Subcutaneous adipose tissue (tissue), 4 donors: ENCODE results near the gene INPP5A. TPM values are rescaled to one million over a fixed set of nuclear protein-coding genes. Genes with fewer than 3 reads are reported as not detected.

Experiments used
- CTCF ChIP-seq: fragments of 450-650 bp; IDR thresholded peaks from one replicate; pipeline ENCODE4 v1.5.1; 2016; ENCODE audit warnings: low read depth, mild to moderate bottlenecking, control low read depth, antibody characterized with exemption, moderate library complexity
- total RNA-seq, 4 donors: library from RNA; depleted of rRNA; stranded (reverse); fragments of >200 nt; gene quantifications; one replicate each; pipeline ENCODE4 v1.1.0, GENCODE V29; 2016

INPP5A gene
- total RNA-seq, 4 donors from 2014 or later = 23.1 to 34.1 (median 31.6) TPM

- TF ChIP-seq CTCF = no peak
These were observed 13.8 kb upstream of the INPP5A start for GRCh38 chr10:132523561-132524442.

GRCh38 chr10:132524443-132525285, 12.9 kb upstream of the INPP5A start:
- TF ChIP-seq CTCF = no peak

GRCh38 chr10:132526676-132527075, 10.9 kb upstream of the INPP5A start:
- no peak for TF ChIP-seq CTCF

GRCh38 chr10:132527339-132528063, 10.1 kb upstream of the INPP5A start:
- no peak for TF ChIP-seq CTCF

- TF ChIP-seq CTCF = no peak
These were observed 9.4 kb upstream of the INPP5A start for GRCh38 chr10:132528064-132528691.

GRCh38 chr10:132532179-132532578, 5.4 kb upstream of the INPP5A start:
- TF ChIP-seq CTCF = no peak
